ENCODE data around the gene EPHB3.

The EPHB3 gene

DNA sequence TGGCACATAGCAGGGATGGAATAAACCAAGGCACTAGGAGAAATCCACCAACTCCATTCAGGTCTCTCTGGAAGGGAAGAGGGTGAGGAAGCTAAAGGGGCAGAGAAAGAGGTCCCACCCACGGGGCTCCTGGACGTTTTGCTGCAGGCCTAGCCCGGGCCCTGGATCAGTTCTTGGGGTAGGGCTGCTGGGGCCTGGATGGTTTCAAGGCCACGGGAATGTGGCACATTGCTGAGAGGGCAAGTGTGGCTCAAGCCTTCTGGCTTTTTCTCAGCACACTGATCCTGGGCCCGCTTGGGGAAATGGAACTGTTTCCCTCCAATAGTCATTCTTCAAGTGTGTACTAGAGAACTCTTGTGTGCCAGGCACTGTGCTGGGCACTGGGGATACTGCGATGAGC lies 24.0 kb downstream of the EPHB3 start:
- Histone ChIP-seq H4K91ac (ENCODE audit: low read depth, low read length) (no peak overlapping the region), H2BK5ac (ENCODE audit: low read depth, low read length, poor library complexity) (no peak overlapping the region)

DNA sequence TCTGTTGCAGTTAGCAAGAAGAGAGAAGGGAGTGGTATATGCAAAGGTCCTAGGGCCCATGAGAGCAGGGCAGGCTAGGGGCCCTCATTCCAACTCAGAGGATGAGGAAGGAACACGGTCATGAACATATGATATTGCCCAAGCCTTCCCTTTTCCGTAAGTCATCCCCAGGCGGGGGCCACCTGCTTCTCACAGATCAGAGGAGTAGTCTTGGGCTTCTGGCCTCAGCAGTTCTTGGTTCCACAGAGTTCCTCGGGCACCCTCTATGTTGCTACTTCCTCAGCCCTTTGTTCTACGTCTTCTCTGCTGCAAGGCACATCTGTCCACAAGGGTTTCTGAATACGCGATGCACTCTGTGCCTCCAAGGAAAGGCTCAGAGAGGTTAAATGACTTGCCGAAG lies 25.3 kb downstream of the EPHB3 start:
- WGBS (ENCODE audit: extremely low coverage, insufficient coverage, insufficient read length) = no CpG with 5 or more reads among the region's 8 CpGs
- no peak overlapping the region for H3K4me2 ChIP-seq (ENCODE audit: low read length)

More for the DNA sequence above, 24.0 kb downstream of the EPHB3 start:
- Histone ChIP-seq H4K8ac (ENCODE audit: low read depth, low read length) (no peak overlapping the region), H2BK12ac (ENCODE audit: low read length) (peak overlapping the region; percentile 37), H3K23ac (ENCODE audit: low read length) (no peak overlapping the region), H3K4me3 (ENCODE audit: low read depth, low read length) (no peak overlapping the region), H3K9me3 (ENCODE audit: insufficient read depth, low read depth, low read length) (no peaks in the 10 kb centered on the region), H3K4me1 (ENCODE audit: control insufficient read depth in 1 of 2, insufficient read depth in 2 of 2, low read length in 2 of 2) (peaks cover 30 to 33% of the 10 kb centered on the region in 2 experiments), H2BK120ac (ENCODE audit: insufficient read depth, low read length, poor library complexity) (no peak overlapping the region), H3K27me3 (ENCODE audit: insufficient read depth, low read length) (no peaks in the 10 kb centered on the region), H3K9ac (ENCODE audit: low read length) (no peak overlapping the region), H3K4ac (ENCODE audit: low read depth, low read length) (no peak overlapping the region), H3K79me2 (ENCODE audit: control insufficient read depth, insufficient read depth, low read length, poor library complexity) (peaks cover 5% of the 10 kb centered on the region), H3K27ac (ENCODE audit: low read depth, low read length) (no peak overlapping the region), H2AK5ac (ENCODE audit: low read length) (no peak overlapping the region), H3K14ac (ENCODE audit: low read length) (no peak overlapping the region), H3K79me1 (ENCODE audit: low read length) (peaks cover 16% of the 10 kb centered on the region), H3K4me2 (ENCODE audit: low read length) (no peak overlapping the region), H4K12ac (ENCODE audit: low read depth, low read length) (no peak overlapping the region), H3K36me3 (ENCODE audit: control insufficient read depth in 1 of 2, insufficient read depth in 2 of 2, low read length in 2 of 2) (peaks cover 16 to 17% of the 10 kb centered on the region in 2 experiments), H2AFZ (ENCODE audit: insufficient read depth, low read length, poor library complexity) (no peak overlapping the region), H3K18ac (ENCODE audit: low read length) (no peak overlapping the region)
- WGBS (ENCODE audit: extremely low coverage, insufficient coverage, insufficient read length) = no CpG with 5 or more reads among the region's 6 CpGs
- DNase-seq = no peak

DNA sequence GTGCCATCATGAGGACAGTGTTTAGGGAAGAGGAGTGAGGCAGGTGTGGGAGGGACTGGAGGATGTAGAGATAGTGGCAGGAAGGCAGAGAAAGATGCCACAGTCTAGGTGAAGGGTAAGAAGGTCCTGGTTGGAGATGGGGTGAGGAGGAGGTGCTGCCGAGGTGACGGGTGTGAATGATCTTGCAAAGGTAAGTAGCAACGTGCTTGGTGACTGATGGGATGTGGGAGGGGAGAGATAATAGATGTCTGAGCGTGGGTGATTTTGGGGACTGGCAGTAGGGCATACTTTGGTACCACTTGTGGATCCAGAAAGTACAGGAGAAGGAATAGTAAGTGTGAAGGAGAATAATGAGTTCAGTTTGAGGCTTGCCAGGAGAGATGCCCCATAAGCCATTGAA lies 27.2 kb downstream of the EPHB3 start:
- no peak overlapping the region for H2BK12ac ChIP-seq (ENCODE audit: low read length)
- H3K27ac ChIP-seq (ENCODE audit: low read depth, low read length) = no peak overlapping the region
- no peak overlapping the region for H3K4me2 ChIP-seq (ENCODE audit: low read length)
- no peak overlapping the region for H2BK120ac ChIP-seq (ENCODE audit: insufficient read depth, low read length, poor library complexity)
- H2AK5ac ChIP-seq (ENCODE audit: low read length) = no peak overlapping the region
- H3K18ac ChIP-seq (ENCODE audit: low read length) = no peak overlapping the region
- DNase-seq = no peak
- H4K12ac ChIP-seq (ENCODE audit: low read depth, low read length) = no peak overlapping the region
- 100% methylated on average over 1 of the region's 4 CpGs for WGBS (ENCODE audit: extremely low coverage, insufficient coverage, insufficient read length)
- H2BK5ac ChIP-seq (ENCODE audit: low read depth, low read length, poor library complexity) = no peak overlapping the region
- no peak overlapping the region for H2AFZ ChIP-seq (ENCODE audit: insufficient read depth, low read length, poor library complexity)
- no peak overlapping the region for H4K8ac ChIP-seq (ENCODE audit: low read depth, low read length)
- H3K79me2 ChIP-seq (ENCODE audit: control insufficient read depth, insufficient read depth, low read length, poor library complexity) = no peaks in the 10 kb centered on the region
- H3K14ac ChIP-seq (ENCODE audit: low read length) = no peak overlapping the region
- H3K79me1 ChIP-seq (ENCODE audit: low read length) = peaks cover 16% of the 10 kb centered on the region
- no peak overlapping the region for H3K9ac ChIP-seq (ENCODE audit: low read length)
- H3K4me1 ChIP-seq (ENCODE audit: control insufficient read depth in 1 of 2, insufficient read depth in 2 of 2, low read length in 2 of 2) = peaks cover 39 to 42% of the 10 kb centered on the region in 2 experiments
- H3K23ac ChIP-seq (ENCODE audit: low read length) = no peak overlapping the region
- H3K27me3 ChIP-seq (ENCODE audit: insufficient read depth, low read length) = no peaks in the 10 kb centered on the region
- no peaks in the 10 kb centered on the region for H3K36me3 ChIP-seq (ENCODE audit: control insufficient read depth in 1 of 2, insufficient read depth in 2 of 2, low read length in 2 of 2)
- no peak overlapping the region for H4K91ac ChIP-seq (ENCODE audit: low read depth, low read length)
- no peak overlapping the region for H3K4ac ChIP-seq (ENCODE audit: low read depth, low read length)
- no peaks in the 10 kb centered on the region for H3K9me3 ChIP-seq (ENCODE audit: insufficient read depth, low read depth, low read length)
- no peak overlapping the region for H3K4me3 ChIP-seq (ENCODE audit: low read depth, low read length)

More for the DNA sequence above, 25.3 kb downstream of the EPHB3 start:
- Histone ChIP-seq H3K4me1 (ENCODE audit: control insufficient read depth in 1 of 2, insufficient read depth in 2 of 2, low read length in 2 of 2) (peaks cover 35 to 36% of the 10 kb centered on the region in 2 experiments), H3K18ac (ENCODE audit: low read length) (no peak overlapping the region), H3K27me3 (ENCODE audit: insufficient read depth, low read length) (no peaks in the 10 kb centered on the region), H3K79me1 (ENCODE audit: low read length) (peaks cover 16% of the 10 kb centered on the region), H3K23ac (ENCODE audit: low read length) (no peak overlapping the region), H2BK5ac (ENCODE audit: low read depth, low read length, poor library complexity) (no peak overlapping the region), H4K8ac (ENCODE audit: low read depth, low read length) (no peak overlapping the region), H2BK120ac (ENCODE audit: insufficient read depth, low read length, poor library complexity) (no peak overlapping the region), H3K79me2 (ENCODE audit: control insufficient read depth, insufficient read depth, low read length, poor library complexity) (peaks cover 5% of the 10 kb centered on the region), H3K27ac (ENCODE audit: low read depth, low read length) (no peak overlapping the region), H2AK5ac (ENCODE audit: low read length) (no peak overlapping the region), H3K4ac (ENCODE audit: low read depth, low read length) (no peak overlapping the region), H2BK12ac (ENCODE audit: low read length) (no peak overlapping the region), H3K9ac (ENCODE audit: low read length) (no peak overlapping the region), H3K14ac (ENCODE audit: low read length) (no peak overlapping the region), H4K12ac (ENCODE audit: low read depth, low read length) (no peak overlapping the region), H3K9me3 (ENCODE audit: insufficient read depth, low read depth, low read length) (no peaks in the 10 kb centered on the region), H4K91ac (ENCODE audit: low read depth, low read length) (no peak overlapping the region), H3K36me3 (ENCODE audit: control insufficient read depth in 1 of 2, insufficient read depth in 2 of 2, low read length in 2 of 2) (peaks cover 3% of the 10 kb centered on the region in 2 experiments), H3K4me3 (ENCODE audit: low read depth, low read length) (no peak overlapping the region), H2AFZ (ENCODE audit: insufficient read depth, low read length, poor library complexity) (no peak overlapping the region)
- no peak for DNase-seq

DNA sequence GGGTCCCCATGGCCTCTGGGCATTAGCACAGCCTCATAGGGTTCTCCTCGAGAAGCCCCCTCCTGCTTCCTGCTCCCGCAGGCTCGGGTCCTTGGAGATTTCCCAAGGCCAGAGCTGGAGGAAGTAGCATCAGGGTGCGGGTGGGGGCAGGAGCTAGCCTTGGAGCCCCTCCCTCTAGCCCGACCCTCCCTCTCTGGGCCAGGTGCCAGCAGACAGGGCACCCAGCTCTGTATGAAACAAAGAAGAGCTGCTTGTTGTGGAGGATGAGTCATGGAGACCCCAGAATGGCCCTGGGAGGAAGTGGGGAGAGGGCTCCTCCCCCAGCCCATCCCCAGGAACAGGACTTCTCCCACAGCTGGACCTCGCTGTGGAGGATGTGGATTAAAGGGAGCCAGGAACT lies 29.2 kb downstream of the EPHB3 start:
- no peaks in the 10 kb centered on the region for H3K9me3 ChIP-seq (ENCODE audit: insufficient read depth, low read depth, low read length)
- no peak overlapping the region for H3K9ac ChIP-seq (ENCODE audit: low read length)
- no peak overlapping the region for H3K4me2 ChIP-seq (ENCODE audit: low read length)
- H4K91ac ChIP-seq (ENCODE audit: low read depth, low read length) = no peak overlapping the region
- H2BK5ac ChIP-seq (ENCODE audit: low read depth, low read length, poor library complexity) = no peak overlapping the region
- H4K8ac ChIP-seq (ENCODE audit: low read depth, low read length) = no peak overlapping the region
- H2BK120ac ChIP-seq (ENCODE audit: insufficient read depth, low read length, poor library complexity) = no peak overlapping the region
- H3K79me1 ChIP-seq (ENCODE audit: low read length) = peaks cover 17% of the 10 kb centered on the region
- WGBS (ENCODE audit: extremely low coverage, insufficient coverage, insufficient read length) = no CpG with 5 or more reads among the region's 6 CpGs
- no peak overlapping the region for H2AFZ ChIP-seq (ENCODE audit: insufficient read depth, low read length, poor library complexity)
- H3K4me1 ChIP-seq (ENCODE audit: control insufficient read depth in 1 of 2, insufficient read depth in 2 of 2, low read length in 2 of 2) = peaks cover 39 to 41% of the 10 kb centered on the region in 2 experiments
- H3K23ac ChIP-seq (ENCODE audit: low read length) = no peak overlapping the region
- no peak overlapping the region for H2BK12ac ChIP-seq (ENCODE audit: low read length)
- no peak overlapping the region for H3K4me3 ChIP-seq (ENCODE audit: low read depth, low read length)
- H3K14ac ChIP-seq (ENCODE audit: low read length) = no peak overlapping the region
- no peak for DNase-seq
- H3K36me3 ChIP-seq (ENCODE audit: control insufficient read depth in 1 of 2, insufficient read depth in 2 of 2, low read length in 2 of 2) = no peaks in the 10 kb centered on the region
- H4K12ac ChIP-seq (ENCODE audit: low read depth, low read length) = no peak overlapping the region
- no peak overlapping the region for H3K4ac ChIP-seq (ENCODE audit: low read depth, low read length)
- H3K18ac ChIP-seq (ENCODE audit: low read length) = no peak overlapping the region
- H3K79me2 ChIP-seq (ENCODE audit: control insufficient read depth, insufficient read depth, low read length, poor library complexity) = no peaks in the 10 kb centered on the region
- H3K27ac ChIP-seq (ENCODE audit: low read depth, low read length) = no peak overlapping the region
- no peak overlapping the region for H2AK5ac ChIP-seq (ENCODE audit: low read length)
- H3K27me3 ChIP-seq (ENCODE audit: insufficient read depth, low read length) = no peaks in the 10 kb centered on the region

All from trophoblast cell (in vitro differentiated cells and primary cell).